Measurements from ENCODE around the gene NCOA1. TPM values are rescaled to one million over a fixed set of nuclear protein-coding genes. Genes with fewer than 3 reads are reported as not detected.
A peak's percentile ranks its signal among the peaks of the same experiment; 100 is the strongest.
"Not testable (repeated sequence)": the region's sequence is repeated elsewhere in the genome, so short reads cannot be mapped to it uniquely, and the experiment has no call there.

NCOA1 gene
- total and polyA plus RNA-seq, 7 donors, result 12.8 to 78.1 (median 44.2) TPM

DNA sequence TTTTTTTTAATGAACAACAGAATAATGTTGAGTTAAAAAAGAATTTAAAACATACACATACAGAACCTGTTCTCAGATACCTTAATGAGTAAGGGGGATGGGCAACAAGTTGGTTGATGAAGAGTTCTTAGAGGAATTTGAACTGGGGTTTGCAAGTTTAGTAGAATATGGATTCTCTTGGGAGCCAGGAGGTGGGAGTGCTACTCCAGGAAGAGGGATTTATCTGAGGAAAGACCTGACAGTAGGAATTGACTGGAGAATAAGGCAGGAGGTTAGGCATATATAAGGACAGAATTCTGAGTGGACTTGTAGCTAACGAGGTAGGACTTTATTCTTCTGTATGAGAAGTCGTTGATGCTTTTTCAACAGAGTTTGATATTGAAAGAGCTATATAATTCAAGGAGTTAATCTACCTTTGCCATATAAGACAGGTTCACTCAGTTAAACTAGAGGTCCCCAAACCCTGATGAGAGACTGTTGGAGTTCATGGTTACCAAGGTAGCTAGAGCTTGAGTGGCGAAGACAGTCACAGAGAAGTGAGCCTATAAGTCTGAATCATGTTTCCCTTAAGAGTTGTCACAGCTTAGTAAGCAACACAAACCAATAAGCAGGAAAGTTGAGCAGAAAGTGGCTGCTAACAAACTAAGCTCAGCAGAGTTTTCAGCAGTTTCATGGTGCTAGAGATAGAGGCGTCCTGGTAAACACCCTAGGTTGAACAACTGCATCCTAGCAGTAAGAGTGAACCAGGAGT lies 88.2 kb downstream of the NCOA1 start:
- TF ChIP-seq, protein P1, sequence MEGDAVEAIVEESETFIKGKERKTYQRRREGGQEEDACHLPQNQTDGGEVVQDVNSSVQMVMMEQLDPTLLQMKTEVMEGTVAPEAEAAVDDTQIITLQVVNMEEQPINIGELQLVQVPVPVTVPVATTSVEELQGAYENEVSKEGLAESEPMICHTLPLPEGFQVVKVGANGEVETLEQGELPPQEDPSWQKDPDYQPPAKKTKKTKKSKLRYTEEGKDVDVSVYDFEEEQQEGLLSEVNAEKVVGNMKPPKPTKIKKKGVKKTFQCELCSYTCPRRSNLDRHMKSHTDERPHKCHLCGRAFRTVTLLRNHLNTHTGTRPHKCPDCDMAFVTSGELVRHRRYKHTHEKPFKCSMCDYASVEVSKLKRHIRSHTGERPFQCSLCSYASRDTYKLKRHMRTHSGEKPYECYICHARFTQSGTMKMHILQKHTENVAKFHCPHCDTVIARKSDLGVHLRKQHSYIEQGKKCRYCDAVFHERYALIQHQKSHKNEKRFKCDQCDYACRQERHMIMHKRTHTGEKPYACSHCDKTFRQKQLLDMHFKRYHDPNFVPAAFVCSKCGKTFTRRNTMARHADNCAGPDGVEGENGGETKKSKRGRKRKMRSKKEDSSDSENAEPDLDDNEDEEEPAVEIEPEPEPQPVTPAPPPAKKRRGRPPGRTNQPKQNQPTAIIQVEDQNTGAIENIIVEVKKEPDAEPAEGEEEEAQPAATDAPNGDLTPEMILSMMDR (IDR thresholded peaks at IDR 0.05), result no peak
- no peaks in the 10 kb centered on the region for H3K9me3 ChIP-seq
- H3K4me1 ChIP-seq, result peaks cover 36% of the 10 kb centered on the region
- no peaks in the 10 kb centered on the region for H3K27me3 ChIP-seq (ENCODE audit: insufficient read depth in 3 of 3, low read length in 2 of 3)
- peaks cover 0 to 2% of the 10 kb centered on the region in 2 donors for H3K36me3 ChIP-seq (ENCODE audit: insufficient read depth in 1 of 2, low read depth in 1 of 2)
- H3K4me3 ChIP-seq, result no peak overlapping the region
- intact Hi-C loops (cut with DNase I), result loop anchor here in 1 of 2 donors (5.0 kb wide), 1 partner anchor 72 kb away; no protein-coding TSS in a partner anchor
- ATAC-seq, result peak in 2 of 4 donors; percentile 44 to 46
- no peak overlapping the region for H3K27ac ChIP-seq
- no peak for DNase-seq
- 92 to 98% (median 94%) methylated on average over 4 of the region's 4 CpGs for WGBS, 3 donors

DNA sequence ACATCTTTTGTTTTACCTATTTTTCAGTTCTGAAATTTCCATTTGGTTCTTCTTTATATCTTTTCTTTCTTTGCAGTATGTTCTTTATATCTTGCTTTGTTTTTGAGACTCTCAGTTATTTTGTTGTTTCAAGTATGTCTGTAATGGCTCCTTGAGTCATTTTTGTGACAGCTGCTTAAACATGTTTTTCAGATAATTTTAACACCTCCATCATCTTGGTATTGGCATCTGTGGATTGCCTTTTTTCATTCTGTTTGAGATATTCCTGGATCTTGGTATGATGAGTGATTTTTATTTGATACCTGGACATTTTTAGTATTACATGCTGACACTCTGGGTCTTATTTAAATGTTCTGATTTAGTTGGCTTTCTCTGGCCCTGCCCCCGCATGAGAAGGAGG lies 89.5 kb downstream of the NCOA1 start:
- H3K27ac ChIP-seq, result no peak overlapping the region
- WGBS, 3 donors, result 88 to 100% (median 93%) methylated on average over 1 of the region's 1 CpG
- H3K36me3 ChIP-seq (ENCODE audit: insufficient read depth in 1 of 2, low read depth in 1 of 2), result peaks cover 0 to 2% of the 10 kb centered on the region in 2 donors
- peaks cover 36% of the 10 kb centered on the region for H3K4me1 ChIP-seq
- ATAC-seq (no peak), DNase-seq (no peak)
- H3K27me3 ChIP-seq (ENCODE audit: insufficient read depth in 3 of 3, low read length in 2 of 3), result no peaks in the 10 kb centered on the region
- no peaks in the 10 kb centered on the region for H3K9me3 ChIP-seq
- TF ChIP-seq, protein P1 (IDR thresholded peaks at IDR 0.05), result no peak
- H3K4me3 ChIP-seq, result no peak overlapping the region
- intact Hi-C loops (cut with DNase I), result no loop called here

DNA sequence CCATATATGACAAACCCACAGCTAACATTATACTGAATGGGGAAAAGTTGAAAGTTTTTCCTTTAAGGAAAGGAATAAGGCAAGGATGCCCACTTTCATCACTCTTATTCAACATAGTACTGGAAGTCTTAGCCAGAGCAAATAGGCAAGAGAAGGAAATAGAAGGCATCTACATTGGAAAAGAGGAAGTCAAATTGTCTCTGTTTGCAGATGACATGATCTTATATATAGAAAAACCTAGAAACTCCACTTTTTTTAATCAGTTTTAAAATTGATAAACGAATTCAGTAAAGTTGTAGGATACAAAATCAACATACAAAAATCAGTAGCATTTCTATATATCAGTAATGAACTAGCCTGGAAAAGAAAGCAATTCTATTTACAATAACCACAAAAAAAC lies 90.9 kb downstream of the NCOA1 start:
- H3K27me3 ChIP-seq (ENCODE audit: insufficient read depth in 3 of 3, low read length in 2 of 3); H3K9me3 ChIP-seq; DNase-seq; H3K27ac ChIP-seq; ATAC-seq; intact Hi-C loops (cut with DNase I); H3K36me3 ChIP-seq (ENCODE audit: insufficient read depth in 1 of 2, low read depth in 1 of 2); H3K4me3 ChIP-seq: not testable (repeated sequence)
- H3K4me1 ChIP-seq, result peaks cover 27% of the 10 kb centered on the region
- whole genome bisulfite sequencing, 3 donors, result 95 to 100% (median 100%) methylated on average over 1 of the region's 1 CpG

DNA sequence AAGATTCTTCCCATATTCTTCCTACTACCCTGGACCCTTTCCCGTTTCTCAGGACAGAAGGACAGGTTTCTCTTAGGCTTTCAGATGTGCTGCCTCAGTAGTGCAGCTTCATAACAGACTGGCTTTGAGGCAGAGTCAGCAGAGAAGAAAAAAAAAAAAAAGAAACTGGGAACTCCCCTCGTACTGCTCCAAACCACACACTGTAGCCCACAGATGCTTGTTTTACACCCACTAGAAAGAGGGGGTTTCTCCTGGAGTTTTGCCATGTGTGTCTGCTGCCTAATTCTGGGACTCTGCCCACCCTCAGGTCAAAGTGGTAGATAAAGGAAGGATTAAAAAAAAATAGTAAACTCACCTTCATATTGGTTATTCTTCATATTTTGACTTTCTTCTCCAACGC lies 95.9 kb downstream of the NCOA1 start:
- peaks cover 0 to 27% of the 10 kb centered on the region in 2 donors for H3K36me3 ChIP-seq (ENCODE audit: insufficient read depth in 1 of 2, low read depth in 1 of 2)

DNA sequence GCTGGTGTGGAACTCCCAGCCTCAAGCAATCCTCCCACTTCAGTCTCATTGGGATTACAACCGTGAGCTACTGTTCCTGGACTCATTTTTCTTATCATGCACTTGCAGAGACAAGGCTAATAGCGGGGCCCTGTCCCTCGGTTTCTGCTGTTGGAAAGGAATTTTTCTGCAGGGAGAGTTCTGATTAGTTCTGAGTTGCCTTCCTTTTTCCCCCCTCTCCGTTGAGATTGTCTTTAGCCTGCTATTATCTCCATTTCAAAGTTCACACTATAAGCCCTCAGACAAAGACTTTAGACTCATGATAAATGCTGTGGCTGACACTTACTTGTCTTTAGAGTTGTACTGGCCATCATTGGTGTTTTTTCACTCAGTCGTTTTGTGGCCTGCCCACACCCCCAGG lies 97.2 kb downstream of the NCOA1 start:
- intact Hi-C loops (cut with DNase I), result no loop called here
- WGBS, 3 donors, result 88 to 91% (median 89%) methylated on average over 5 of the region's 5 CpGs
- TF ChIP-seq, protein P1 (IDR thresholded peaks at IDR 0.05), result no peak

More for the DNA sequence above, 95.9 kb downstream of the NCOA1 start:
- Histone ChIP-seq H3K4me1 (peaks cover 7% of the 10 kb centered on the region), H3K27me3 (ENCODE audit: insufficient read depth in 3 of 3, low read length in 2 of 3) (no peaks in the 10 kb centered on the region), H3K9me3 (no peaks in the 10 kb centered on the region), H3K27ac (no peak overlapping the region), H3K4me3 (no peak overlapping the region)
- ATAC-seq (no peak), DNase-seq (no peak)
- intact Hi-C loops (cut with DNase I), result no loop called here
- TF ChIP-seq, protein P1 (IDR thresholded peaks at IDR 0.05), result no peak
- 76 to 81% (median 79%) methylated on average over 3 of the region's 3 CpGs for WGBS, 3 donors

More for the DNA sequence above, 97.2 kb downstream of the NCOA1 start:
- no peak for DNase-seq
- Histone ChIP-seq H3K4me3 (no peak overlapping the region), H3K9me3 (no peaks in the 10 kb centered on the region), H3K27ac (no peak overlapping the region), H3K27me3 (ENCODE audit: insufficient read depth in 3 of 3, low read length in 2 of 3) (no peaks in the 10 kb centered on the region), H3K36me3 (ENCODE audit: insufficient read depth in 1 of 2, low read depth in 1 of 2) (peaks cover 0 to 27% of the 10 kb centered on the region in 2 donors), H3K4me1 (peaks cover 19% of the 10 kb centered on the region)
- no peak for ATAC-seq
